ENCODE data around the gene RALGAPA1.
"Not testable (repeated sequence)": the region's sequence is repeated elsewhere in the genome, so short reads cannot be mapped to it uniquely, and the experiment has no call there.

DNA sequence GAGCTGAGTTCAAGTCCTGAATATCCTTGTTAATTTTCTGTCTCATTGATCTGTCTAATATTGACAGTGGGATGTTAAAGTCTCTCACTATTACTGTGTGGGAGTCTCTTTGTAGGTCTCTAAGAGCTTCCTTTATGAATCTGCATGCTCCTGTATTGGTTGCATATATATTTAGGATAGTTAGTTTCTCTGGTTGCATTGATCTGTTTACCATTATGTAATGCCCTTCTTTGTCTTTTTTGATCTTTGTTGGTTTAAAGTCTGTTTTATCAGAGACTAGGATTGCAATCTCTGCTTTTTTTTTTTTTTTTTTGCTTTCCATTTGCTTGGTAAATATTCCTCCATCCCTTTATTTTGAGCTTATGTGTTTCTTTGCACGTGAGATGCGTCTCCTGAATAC, 32.6 kb upstream of the RALGAPA1 start:
- TF ChIP-seq BHLHE40 (IDR thresholded peaks at IDR 0.05; ENCODE audit: borderline replicate concordance); FOXM1 (IDR thresholded peaks at IDR 0.05; ENCODE audit: borderline replicate concordance); FOXA1 (IDR thresholded peaks at IDR 0.05); ELF4 (IDR thresholded peaks at IDR 0.05); SP1 (IDR thresholded peaks at IDR 0.05); FOXK2 (IDR thresholded peaks at IDR 0.05); SUZ12 (IDR thresholded peaks at IDR 0.05); ARNT (IDR thresholded peaks at IDR 0.05); TARDBP (IDR thresholded peaks at IDR 0.05): not testable (repeated sequence)

Data from HEK293T (cell line).